ENCODE measurements around the gene NPVF.

NPVF gene

GRCh38 chr7:25228386-25228785 lies at the start of gene NPVF:
TSS of gene NPVF (minus strand) at chr7:25228486. CDS start at chr7:25228439, 47 bp downstream.
- DNase-seq (ENCODE audit: low spot score) = no peak

DNA sequence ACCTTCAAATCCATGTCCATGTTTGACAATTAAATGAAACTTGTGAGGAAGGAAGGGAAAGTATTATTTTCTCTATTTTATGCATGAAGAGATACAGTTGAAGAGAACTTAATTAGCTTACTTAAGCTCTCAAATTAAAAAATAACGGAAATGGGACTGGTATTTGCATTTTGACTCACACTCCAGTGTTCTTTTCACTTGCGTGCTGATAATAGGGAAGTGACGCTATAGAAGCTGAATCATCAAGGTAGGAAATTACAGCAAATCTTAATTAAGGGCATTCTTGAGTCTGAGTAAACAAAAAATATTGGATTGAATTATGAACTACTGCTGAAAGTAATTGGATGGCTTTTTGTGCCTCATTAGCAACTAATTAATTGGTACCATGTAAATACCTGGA lies 44.0 kb upstream of the NPVF start:
- no peak for DNase-seq (ENCODE audit: low spot score)

DNA sequence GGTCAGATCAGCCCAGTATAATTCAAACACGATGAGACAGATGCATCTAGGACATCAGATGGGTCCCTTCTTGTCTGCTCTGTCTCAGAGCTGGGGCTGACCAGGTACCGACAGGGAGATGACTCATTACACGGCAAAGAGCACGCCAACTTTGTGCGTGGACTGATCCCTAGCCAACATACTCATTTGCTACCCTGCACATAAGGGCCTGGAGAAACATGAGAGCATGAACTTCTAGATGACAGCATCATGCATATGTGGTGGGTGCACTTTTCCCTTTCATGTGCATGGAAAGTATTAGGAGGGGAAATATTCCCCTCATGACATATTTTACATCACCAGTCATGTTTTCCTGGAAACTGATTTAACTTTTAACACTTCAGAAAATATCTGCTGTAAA lies 35.1 kb upstream of the NPVF start:
- DNase-seq (ENCODE audit: low spot score) = no peak

DNA sequence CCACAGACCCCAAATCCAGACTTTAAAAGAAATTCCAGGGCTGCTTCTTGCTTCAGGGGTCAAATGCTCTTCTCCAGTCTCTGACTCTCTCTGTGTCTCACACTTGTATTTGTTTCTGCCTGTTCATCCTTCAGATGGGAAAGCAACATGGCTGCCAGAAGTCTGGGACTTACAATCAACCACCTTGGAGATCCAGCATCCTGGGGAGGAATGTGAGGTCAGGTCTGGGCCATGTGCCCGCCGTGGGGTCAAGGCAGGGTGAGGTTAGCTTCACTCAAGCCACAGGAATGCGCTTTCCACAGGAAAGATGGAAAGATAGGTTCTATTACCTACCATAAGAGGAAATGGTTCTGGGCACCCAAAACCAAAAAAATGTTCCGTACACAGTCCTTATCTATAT lies 34.3 kb upstream of the NPVF start:
- DNase-seq (ENCODE audit: low spot score) = no peak

DNA sequence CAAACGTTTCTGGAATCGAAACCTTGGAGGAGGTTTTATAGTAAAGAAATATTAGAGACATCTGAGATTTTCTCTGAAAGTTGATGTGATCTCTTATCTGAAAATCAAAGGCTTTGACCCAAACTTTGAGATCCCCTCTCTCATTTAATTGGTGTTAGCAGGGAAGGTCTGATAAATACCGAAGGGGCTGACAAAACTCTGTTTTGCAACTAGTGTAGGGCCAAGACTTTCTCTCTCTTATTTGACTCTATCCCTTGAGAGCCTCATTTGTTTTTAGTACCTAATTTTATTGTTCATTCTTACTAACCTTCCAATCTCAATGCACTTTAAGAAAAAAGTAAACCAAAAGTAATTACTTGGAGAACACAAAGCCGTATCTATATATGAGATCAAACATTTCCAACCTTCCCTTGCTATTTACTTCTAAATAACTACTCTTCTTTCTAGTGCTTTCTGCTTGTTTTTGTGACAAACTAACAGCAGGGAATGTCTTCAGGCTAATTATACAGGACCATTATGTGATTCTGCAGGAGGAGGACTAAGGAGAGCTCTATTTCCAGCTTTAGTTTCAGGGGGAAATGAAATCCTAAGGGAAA lies 33.4 kb upstream of the NPVF start:
- DNase-seq (ENCODE audit: low spot score) = no peak

- DNase-seq (ENCODE audit: low spot score) = peak; percentile 16
Measured at GRCh38 chr7:25260862-25261494, 32.7 kb upstream of the NPVF start.

- DNase-seq (ENCODE audit: low spot score) = peak; percentile 70
Measured at GRCh38 chr7:25259487-25260243, 31.4 kb upstream of the NPVF start.

GRCh38 chr7:25256333-25256819 lies 28.1 kb upstream of the NPVF start:
- no peak for DNase-seq (ENCODE audit: low spot score)

- no peak for DNase-seq (ENCODE audit: low spot score)
Measured at GRCh38 chr7:25255611-25256332, 27.5 kb upstream of the NPVF start.

DNA sequence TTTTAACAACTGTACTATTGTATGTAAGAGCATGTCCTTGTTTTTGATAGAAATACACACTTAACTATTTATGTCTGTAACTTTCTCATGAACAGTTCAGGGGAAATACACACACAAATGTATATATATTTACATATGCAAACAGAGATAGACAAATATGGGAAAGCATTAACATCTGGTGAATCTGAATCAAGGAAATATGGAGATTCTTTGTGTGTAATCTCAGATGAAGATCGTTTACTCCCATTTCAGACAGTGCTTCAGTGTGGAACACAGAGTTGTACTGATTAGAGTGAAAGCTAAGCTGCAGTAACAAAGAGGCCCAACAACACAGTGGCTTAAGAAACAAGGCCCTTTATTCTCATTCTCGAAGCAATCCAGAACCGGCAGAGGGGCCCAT lies 26.3 kb upstream of the NPVF start:
- no peak for DNase-seq (ENCODE audit: low spot score)

DNA sequence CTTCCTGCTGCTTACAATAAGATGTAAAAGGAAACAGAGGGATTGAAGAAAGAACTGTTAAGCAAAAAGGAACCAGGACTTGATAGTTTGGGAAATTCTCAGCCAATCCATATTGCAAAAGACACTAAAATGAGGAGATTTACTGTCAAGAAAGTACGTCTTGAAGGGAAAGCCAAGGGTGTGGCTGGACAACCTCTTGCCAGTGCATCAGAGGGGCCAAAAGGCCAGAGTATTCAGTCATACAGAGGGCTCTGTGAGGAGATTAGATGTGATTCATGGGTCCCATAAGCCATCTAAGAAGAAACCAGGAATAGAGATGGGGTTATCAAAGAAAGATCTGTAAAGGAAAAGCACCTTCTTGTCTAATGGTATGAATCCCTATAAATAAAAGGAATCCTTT lies 25.4 kb upstream of the NPVF start:
- no peak for DNase-seq (ENCODE audit: low spot score)

- DNase-seq (ENCODE audit: low spot score) = no peak
Measured at GRCh38 chr7:25250386-25250785, 22.1 kb upstream of the NPVF start.

DNA sequence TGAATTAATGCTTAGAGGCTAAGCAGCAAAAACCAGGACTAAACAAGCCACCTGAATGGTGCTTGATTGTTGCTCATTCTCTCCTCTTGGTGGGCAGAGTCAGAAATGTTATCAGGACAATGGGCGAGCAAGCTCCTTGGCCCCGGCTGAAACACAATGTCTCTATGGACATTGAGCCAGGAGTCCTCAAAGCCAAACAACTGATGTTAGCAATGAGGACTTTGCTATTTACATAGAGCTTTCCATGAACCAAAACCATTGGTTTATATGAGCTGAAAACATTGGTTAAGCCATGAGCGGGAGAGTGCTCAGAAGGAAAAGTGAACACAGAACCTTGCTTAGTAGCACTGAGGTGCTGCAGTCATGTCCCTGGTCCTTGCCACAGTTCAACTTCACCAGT lies 21.5 kb upstream of the NPVF start:
- DNase-seq (ENCODE audit: low spot score) = no peak

- DNase-seq (ENCODE audit: low spot score) = no peak
Measured at GRCh38 chr7:25246306-25246705, 18.0 kb upstream of the NPVF start.

DNA sequence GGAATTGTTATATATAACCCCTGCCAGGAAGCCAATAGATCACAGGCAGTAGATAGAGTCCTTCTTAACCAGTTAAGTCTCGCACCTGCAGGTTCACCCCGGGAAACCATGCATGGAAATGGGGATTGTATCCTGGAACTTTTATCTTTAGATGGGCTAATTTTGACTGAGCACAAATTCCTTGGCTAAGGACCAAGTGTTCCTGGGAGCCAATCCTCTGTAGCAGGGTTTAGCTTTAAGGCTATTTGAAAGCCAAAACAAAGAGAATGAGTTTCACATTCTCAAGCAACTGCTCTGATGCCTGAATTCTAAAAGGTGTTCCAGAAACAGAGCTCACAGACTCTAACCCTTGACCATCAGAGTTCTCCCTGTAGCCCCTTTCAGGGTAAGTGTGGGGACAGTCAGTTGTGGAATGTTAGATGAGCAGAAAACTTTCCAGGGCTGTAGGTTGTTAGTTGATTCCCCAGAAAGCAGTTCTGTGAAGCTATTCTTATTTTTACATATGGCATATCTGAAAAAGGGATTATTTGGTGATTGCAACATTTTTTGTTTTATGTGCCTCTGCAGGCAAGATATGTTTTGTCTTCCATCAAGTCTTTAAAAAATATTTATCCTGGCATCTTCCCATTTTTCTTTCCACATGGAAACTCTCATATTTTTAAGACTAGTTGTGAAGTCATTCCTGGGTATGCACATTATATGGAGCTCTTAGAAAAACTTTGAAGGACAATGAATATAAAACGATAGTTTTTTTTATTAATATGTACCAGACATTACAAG lies 16.2 kb upstream of the NPVF start:
- no peak for DNase-seq (ENCODE audit: low spot score)

DNA sequence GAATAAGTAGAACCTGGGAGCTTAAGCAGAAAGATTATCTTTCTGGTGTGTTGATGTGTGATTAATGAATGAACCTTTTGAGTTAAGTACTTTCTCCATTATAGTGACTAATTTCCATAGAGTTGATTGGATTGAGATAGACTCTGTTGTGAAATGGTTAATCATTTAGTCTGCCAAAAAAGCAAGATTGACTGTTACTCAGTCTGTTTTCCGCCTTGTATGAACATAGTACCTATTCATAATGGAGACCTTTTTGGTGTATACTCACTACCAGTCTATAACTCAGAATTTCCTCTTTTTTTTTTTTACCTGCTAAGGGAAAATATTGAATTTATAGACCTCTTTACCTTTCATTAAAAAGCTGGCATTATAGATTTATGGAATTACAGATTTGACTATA lies 14.4 kb upstream of the NPVF start:
- DNase-seq (ENCODE audit: low spot score) = no peak

- no peak for DNase-seq (ENCODE audit: low spot score)
Measured at GRCh38 chr7:25240896-25241295, 12.6 kb upstream of the NPVF start.

DNA sequence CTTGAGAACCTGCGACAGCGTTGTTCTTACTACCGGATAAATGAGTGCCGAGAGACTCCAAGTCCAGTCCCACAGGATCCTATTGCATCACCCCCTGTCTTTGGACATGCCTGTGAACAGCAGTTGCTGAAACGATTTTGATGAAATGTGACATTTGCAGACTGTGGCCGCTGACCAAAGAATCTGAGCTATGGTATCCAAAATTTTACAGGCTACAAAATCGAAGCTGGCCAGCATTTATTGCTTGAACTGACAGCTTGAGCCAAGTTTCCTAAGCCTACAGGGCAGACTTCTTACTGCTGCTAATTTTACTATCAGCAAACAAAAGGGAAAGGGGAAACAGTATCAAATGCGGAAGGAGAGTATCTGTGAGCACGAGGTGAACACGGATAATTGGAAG lies 12.1 kb upstream of the NPVF start:
- no peak for DNase-seq (ENCODE audit: low spot score)

DNA sequence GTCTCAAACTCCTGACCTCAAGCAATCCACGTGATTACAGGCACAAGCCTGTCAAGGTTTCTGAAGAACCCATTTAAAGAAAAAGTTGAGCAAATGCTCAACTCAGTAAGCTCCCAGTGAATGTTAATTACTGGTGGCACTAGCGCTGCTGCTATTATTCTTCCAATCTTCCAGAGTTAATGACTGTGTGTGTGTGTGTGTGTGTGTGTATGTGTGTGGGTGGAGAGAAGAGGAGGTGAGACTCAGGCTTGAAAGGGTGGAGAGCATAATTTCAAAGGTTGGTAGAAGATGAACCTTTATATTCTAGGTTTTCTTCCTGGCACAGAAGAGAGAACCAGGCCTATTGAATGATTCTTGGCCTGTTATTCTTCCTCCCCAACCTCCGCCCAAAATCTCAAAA lies 11.6 kb upstream of the NPVF start:
- DNase-seq (ENCODE audit: low spot score) = no peak

DNA sequence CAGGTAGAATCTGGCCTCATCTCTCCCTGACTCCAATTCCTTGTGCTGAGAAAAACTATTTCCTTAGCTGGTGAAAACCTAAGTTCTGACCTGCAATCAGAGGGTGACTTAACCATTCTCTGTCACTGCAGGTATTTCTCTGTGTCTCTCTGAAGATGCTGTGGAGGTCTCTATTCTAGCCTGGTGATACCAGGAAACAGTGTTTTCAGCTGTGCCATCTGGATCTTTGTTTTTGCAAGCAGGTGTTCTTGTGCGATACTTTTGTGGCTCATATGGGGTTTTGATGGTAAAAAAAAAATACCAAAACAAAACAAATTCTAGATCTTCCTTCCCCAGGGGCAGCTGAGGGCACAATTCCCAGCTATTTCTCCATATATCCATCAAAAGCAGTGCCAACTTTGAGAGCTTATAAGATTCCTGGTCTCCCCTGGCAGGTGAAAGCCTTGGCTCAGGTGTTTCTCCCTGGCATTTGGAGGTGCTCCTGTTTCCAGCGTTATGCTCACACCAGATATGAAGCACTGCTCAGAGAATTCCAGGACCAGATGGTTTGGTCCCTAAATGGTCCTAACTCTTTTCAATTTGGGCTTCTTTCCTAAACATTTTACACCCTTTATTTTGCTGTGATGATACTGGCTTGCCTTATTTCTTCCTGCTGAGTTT lies 9.9 kb upstream of the NPVF start:
- DNase-seq (ENCODE audit: low spot score) = no peak

- DNase-seq (ENCODE audit: low spot score) = no peak
Measured at GRCh38 chr7:25235471-25235870, 7.2 kb upstream of the NPVF start.

Measured in AG08396 (cell line).